SK-MEL-5 (cell line): ENCODE data around the gene PRPF38B. TPM values are rescaled to one million over a fixed set of nuclear protein-coding genes. Genes with fewer than 3 reads are reported as not detected.
A peak's percentile ranks its signal among the peaks of the same experiment; 100 is the strongest.

Experiments used
- DNase-seq: peaks from one replicate; pipeline ENCODE4 v3.0.0-alpha.2; 2016; ENCODE audit warnings: low read depth, low spot score
- in situ Hi-C: cut with HindIII; loops from 2 replicates; pipeline ENCODE4 v1.10.0; 2016; ENCODE audit warnings: low sequenced_read_pairs, high pct_unique_total_duplicates, low pct_unique_long_range_greater_than_20kb
- total RNA-seq: library from RNA; depleted of rRNA; stranded (reverse); fragments of >200 nt; shearing (Covaris generic); gene quantifications from 2 replicates; pipeline ENCODE4 v1.2.3, GENCODE V29; 2014; rRNA removed

Gene PRPF38B
- total RNA-seq, 1 experiment from 2014 or later, result 12.9 TPM

DNA sequence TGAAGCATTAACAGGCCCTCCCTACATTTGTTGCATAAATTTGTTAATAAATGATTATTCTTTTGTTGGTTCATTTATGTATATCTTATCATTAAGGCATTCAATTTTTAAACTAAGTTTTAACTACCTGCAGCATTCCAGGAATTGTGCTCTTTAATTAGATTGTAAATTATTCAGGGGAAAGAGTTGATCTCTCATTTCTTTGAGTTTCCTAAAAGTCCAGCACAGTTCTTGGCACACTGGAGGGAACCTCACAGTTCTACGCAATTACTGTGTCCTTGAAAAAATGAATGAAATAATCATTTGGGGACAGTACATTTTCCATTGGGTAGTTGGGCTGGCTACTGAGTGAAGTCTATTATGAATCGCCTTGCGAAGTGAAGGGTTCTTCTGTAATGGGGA lies 53.9 kb downstream of the PRPF38B start:
- DNase-seq, result no peak
- in situ Hi-C loops, result no loop called here

DNA sequence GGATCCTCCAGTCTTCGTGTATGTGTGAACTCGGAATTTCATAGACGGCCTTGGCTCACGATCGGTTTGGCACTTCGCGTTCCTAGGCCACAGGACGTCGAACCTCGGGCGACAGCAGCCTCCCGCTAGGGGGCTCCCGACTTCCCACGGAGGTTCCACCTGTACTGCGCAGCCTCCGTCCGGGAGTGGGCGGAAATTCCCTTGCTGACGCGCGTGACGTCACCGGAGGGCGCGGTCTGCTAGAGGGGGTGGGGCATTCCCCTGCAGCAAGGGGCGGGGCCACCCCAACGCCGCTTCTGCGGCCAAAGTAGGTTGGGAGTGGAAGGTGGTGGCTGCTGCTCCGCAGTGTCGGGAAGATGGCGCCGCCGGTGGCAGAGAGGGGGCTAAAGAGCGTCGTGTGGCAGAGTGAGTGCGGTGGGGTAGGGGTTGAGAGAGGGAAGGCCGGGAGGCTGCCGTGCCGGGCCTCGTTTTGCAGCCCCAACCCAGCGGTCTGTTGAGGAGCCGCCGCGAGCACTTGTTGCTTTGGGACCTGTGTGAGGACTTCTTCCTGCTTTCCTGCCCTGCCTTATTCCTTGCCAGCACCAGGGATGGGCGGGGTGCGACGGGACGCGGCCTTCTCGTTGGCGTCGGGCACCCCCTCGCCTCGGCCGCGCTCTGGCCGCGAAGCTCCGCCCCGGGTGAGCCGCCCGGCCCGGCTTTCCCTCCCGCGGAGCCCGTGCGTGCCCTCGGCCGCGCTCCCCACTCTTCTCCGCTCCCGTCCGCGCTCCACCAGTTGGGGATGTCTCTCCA lies 54.5 kb downstream of the PRPF38B start, which contains the start of gene STXBP3:
Gene STXBP3, plus strand, starts transcription at position 293 of the 789 bp plus-strand sequence. Its CDS starts 64 bp downstream, at position 357.
- in situ Hi-C loops, result no loop called here

DNA sequence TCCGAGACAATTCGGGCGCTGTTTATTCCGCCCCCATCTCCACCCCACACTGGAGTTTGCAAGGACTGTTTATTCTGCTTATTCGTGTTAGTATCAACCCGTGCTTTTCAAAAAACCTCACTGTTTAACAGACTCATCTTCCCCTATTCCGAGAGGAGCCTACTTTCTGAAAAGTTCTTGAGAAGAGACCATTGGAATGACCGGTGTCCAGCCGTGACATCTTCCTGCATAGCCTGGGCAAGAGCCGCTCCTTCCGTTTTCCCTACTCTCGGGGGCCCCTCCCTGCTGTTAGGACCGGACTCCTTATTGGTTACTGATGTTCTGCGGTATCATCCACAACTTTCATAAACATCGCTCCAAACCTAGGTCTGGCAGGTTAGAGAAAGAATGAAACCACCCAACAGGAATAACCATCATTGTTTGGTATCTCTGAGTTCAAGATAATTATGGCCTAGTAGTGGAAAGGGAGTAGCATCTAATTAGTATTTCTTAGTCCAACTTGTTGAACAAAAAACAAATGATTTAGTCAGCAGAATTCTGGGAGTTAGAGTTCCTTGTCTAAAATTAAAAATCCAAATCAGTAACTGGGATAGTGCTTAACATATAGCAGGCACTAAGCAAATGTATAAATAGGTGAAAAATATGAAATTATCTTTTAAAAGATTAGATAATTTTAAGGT lies 55.2 kb downstream of the PRPF38B start:
- DNase-seq, result peak; percentile 85
- in situ Hi-C loops, result no loop called here

More for the DNA sequence above, 54.5 kb downstream of the PRPF38B start, which contains the start of gene STXBP3:
- DNase-seq, result peak; percentile 97

GRCh38 chr1:108747898-108748297 lies 55.8 kb downstream of the PRPF38B start:
- in situ Hi-C loops, result no loop called here
- no peak for DNase-seq

DNA sequence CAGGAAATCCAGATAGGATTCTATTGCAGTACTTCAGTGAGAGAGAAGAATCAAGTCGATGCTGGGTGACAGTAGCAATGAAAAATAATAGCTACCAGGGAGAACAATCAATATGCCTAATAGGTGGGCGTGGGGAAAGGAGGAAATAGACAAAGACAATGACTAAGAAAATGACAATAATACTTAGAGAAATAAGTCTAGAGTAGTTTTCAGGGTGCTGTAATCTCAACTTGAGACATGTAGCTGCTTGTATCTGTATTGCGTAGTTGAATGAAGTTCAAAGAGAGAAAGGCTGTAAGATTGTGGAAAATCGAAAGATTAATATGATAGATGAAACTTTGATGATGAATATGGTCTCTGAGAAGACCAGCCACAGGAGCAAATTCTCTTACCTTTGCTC lies 57.0 kb downstream of the PRPF38B start:
- in situ Hi-C loops, result no loop called here
- no peak for DNase-seq

GRCh38 chr1:108750476-108751181 lies 58.5 kb downstream of the PRPF38B start:
- in situ Hi-C loops, result no loop called here
- no peak for DNase-seq

Other genes with a start within 250 kb of the PRPF38B start
- gene NBPF6, start 242.0 kb upstream of the PRPF38B start, total RNA-seq, result not detected in 2 replicates
- 36.0 and 38.5 TPM in 2 replicates for gene EEIG2, start 132.2 kb upstream of the PRPF38B start, total RNA-seq
- not detected in 2 replicates for gene HENMT1, start 31.2 kb upstream of the PRPF38B start, total RNA-seq
- not detected in 2 replicates for gene FNDC7, start 20.6 kb downstream of the PRPF38B start, total RNA-seq
- 40.2 and 44.7 TPM in 2 replicates for gene STXBP3, start 54.4 kb downstream of the PRPF38B start, total RNA-seq
- 0.13 TPM in 1 of 2 replicates, not detected in the other for gene AKNAD1, start 164.8 kb downstream of the PRPF38B start, total RNA-seq
- gene GPSM2, start 184.7 kb downstream of the PRPF38B start, total RNA-seq, result 25.8 and 27.9 TPM in 2 replicates